Activated CD4-positive, alpha-beta T cell treated with anti-CD3 and anti-CD28 coated beads, Interleukin-2, Interleukin-6, amounts not matched to agents 100 ng/mL and 50 ng/mL, durations not matched to agents 16 hours and 8 hours (primary cell): ENCODE measurements around the gene CYP27A1.
A peak's percentile ranks its signal among the peaks of the same experiment; 100 is the strongest.

Experiments
- DNase-seq: peaks from one replicate; pipeline ENCODE4 v3.0.0-alpha.2; 2020

Gene CYP27A1

GRCh38 chr2:218776488-218776887 lies 5.5 kb upstream of the CYP27A1 start:
- DNase-seq, result no peak

- DNase-seq, result no peak
These were observed 4.5 kb upstream of the CYP27A1 start for GRCh38 chr2:218777276-218777990.

GRCh38 chr2:218780046-218780445 lies 1.9 kb upstream of the CYP27A1 start:
- peak; percentile 4 for DNase-seq

- DNase-seq, result no peak
These were observed 876 bp upstream of the CYP27A1 start for GRCh38 chr2:218780851-218781690.

- DNase-seq, result no peak
These were observed 539 bp downstream of the CYP27A1 start for GRCh38 chr2:218782528-218782844.

GRCh38 chr2:218783688-218784087 lies 1.7 kb downstream of the CYP27A1 start:
- no peak for DNase-seq

GRCh38 chr2:218785103-218785502 lies 3.2 kb downstream of the CYP27A1 start:
- no peak for DNase-seq

GRCh38 chr2:218786133-218786532 lies 4.2 kb downstream of the CYP27A1 start:
- DNase-seq, result no peak

- DNase-seq, result no peak
These were observed 6.7 kb downstream of the CYP27A1 start for GRCh38 chr2:218788529-218789255.

GRCh38 chr2:218792433-218792832 lies 10.5 kb downstream of the CYP27A1 start:
- no peak for DNase-seq

GRCh38 chr2:218796691-218797090 lies 14.7 kb downstream of the CYP27A1 start:
- no peak for DNase-seq

- no peak for DNase-seq
These were observed 17.0 kb downstream of the CYP27A1 start for GRCh38 chr2:218798767-218799504.

- DNase-seq, result no peak
These were observed 18.0 kb downstream of the CYP27A1 start for GRCh38 chr2:218799990-218800389.

GRCh38 chr2:218802386-218802994 lies 20.5 kb downstream of the CYP27A1 start:
- DNase-seq, result peak; percentile 6

GRCh38 chr2:218804817-218805216 lies 22.9 kb downstream of the CYP27A1 start:
- no peak for DNase-seq

GRCh38 chr2:218805627-218806026 lies 23.7 kb downstream of the CYP27A1 start:
- DNase-seq, result no peak

GRCh38 chr2:218806346-218806978 lies 24.5 kb downstream of the CYP27A1 start:
- DNase-seq, result peak; percentile 18

GRCh38 chr2:218807626-218808025 lies 25.7 kb downstream of the CYP27A1 start:
- DNase-seq, result no peak

- no peak for DNase-seq
These were observed 27.6 kb downstream of the CYP27A1 start for GRCh38 chr2:218809515-218809914.

GRCh38 chr2:218810256-218810655 lies 28.3 kb downstream of the CYP27A1 start:
- DNase-seq, result no peak

- DNase-seq, result no peak
These were observed 29.4 kb downstream of the CYP27A1 start for GRCh38 chr2:218811382-218811781.
